Lung (tissue), 12 donors: ENCODE measurements around the gene STX8. TPM values are rescaled to one million over a fixed set of nuclear protein-coding genes. Genes with fewer than 3 reads are reported as not detected.
"Not testable (repeated sequence)": the region's sequence is repeated elsewhere in the genome, so short reads cannot be mapped to it uniquely, and the experiment has no call there.

Experiments
- ATAC-seq: fragments of 200-7000 bp; cut with Tn5 transposase; one replicate; pipeline ENCODE4 v1.9.1; 2020; ENCODE audit warnings: moderate number of reproducible peaks; ENCODE audit not compliant: insufficient read depth, low FRiP score
- DNase-seq, 3 donors: peaks; one replicate each; pipeline ENCODE4 v3.0.0-alpha.2; 2013 to 2017
- H3K27ac ChIP-seq, 2 donors: one replicate each; pipeline ENCODE4 v1.5.1; 2013; ENCODE audit warnings: mild to moderate bottlenecking in 2 of 2, moderate library complexity in 2 of 2, control low read depth in 1 of 2, inconsistent platforms in 1 of 2, low read depth in 1 of 2, low read length in 1 of 2
- H3K27me3 ChIP-seq, 3 donors: one replicate each; pipeline ENCODE4 v1.5.1; 2013; ENCODE audit warnings: low read length in 2 of 3; ENCODE audit not compliant: control insufficient read depth in 3 of 3, insufficient read depth in 3 of 3
- H3K36me3 ChIP-seq, 4 donors: one replicate each; pipeline ENCODE4 v1.5.1; 2013; ENCODE audit warnings: low read length in 4 of 4, mild to moderate bottlenecking in 1 of 4, moderate library complexity in 1 of 4; ENCODE audit not compliant: control insufficient read depth in 4 of 4, insufficient read depth in 4 of 4
- H3K4me1 ChIP-seq, 5 donors: one replicate each; pipeline ENCODE4 v1.5.1; 2013; ENCODE audit warnings: low read length in 5 of 5, mild to moderate bottlenecking in 2 of 5, moderate library complexity in 1 of 5; ENCODE audit not compliant: control insufficient read depth in 5 of 5, insufficient read depth in 5 of 5
- H3K4me3 ChIP-seq: one replicate; pipeline ENCODE4 v1.5.1; 2013; ENCODE audit warnings: mild to moderate bottlenecking, control low read depth, moderate library complexity
- H3K9ac ChIP-seq, 2 donors: one replicate each; pipeline ENCODE4 v1.5.1; 2013; ENCODE audit warnings: low read length in 2 of 2, control low read depth in 1 of 2; ENCODE audit not compliant: insufficient read depth in 1 of 2
- H3K9me3 ChIP-seq, 4 donors: one replicate each; pipeline ENCODE4 v1.5.1; 2013; ENCODE audit warnings: low read length in 3 of 4, mild to moderate bottlenecking in 1 of 4, moderate library complexity in 1 of 4; ENCODE audit not compliant: control insufficient read depth in 4 of 4, insufficient read depth in 3 of 4
- CTCF ChIP-seq: IDR thresholded peaks from 2 replicates; pipeline ENCODE4 v1.5.1; 2012; ENCODE audit warnings: mild to moderate bottlenecking; ENCODE audit errors: control extremely low read depth, extremely low read depth
- WGBS, 2 donors: extraction: QIAGEN DNeasy Blood & Tissue Kit; methylation state at CpG; one replicate each; pipeline ENCODE4 v1.1.7; 2013; 5-methylcytosine and 5-hydroxymethylcytosine counted together
- polyA plus RNA-seq, 2 donors: library from polyadenylated mRNA; stranded (reverse); fragments of 200-250 nt; gene quantifications; one replicate each; pipeline ENCODE4 v1.2.1, GENCODE V29; 2013
- total RNA-seq, 2 donors: library from RNA; depleted of rRNA in 1 of 2; stranded (reverse); fragments of >200 nt in 1 of 2; gene quantifications; one replicate each; pipeline ENCODE4 v1.2.1, GENCODE V29; 2014 to 2021
- donor health status: control.
- donor health status: control.
- donor health status: Bipolar disorder and iron deficiency.
- donor health status: healthy.
- donor health status: DM: yes; HTN: yes; CAD: no.

The STX8 gene
- total and polyA plus RNA-seq, 4 donors: 36.5 to 81.1 (median 63.2) TPM

- Histone ChIP-seq H3K9ac (no peak overlapping the region), H3K27me3 (no peaks in the 10 kb centered on the region), H3K27ac (no peak overlapping the region), H3K9me3 (peaks cover 0 to under 1% (median 0%) of the 10 kb centered on the region in 4 donors), H3K36me3 (no peaks in the 10 kb centered on the region), H3K4me1 (peaks cover 0 to under 1% (median 0%) of the 10 kb centered on the region in 5 donors), H3K4me3 (no peak overlapping the region)
- DNase-seq: no peak
- TF ChIP-seq CTCF: no peak
- 87 to 94% methylated on average over 1 of the region's 1 CpG for WGBS, 2 donors
- ATAC-seq: no peak
Measured at GRCh38 chr17:9451934-9452333, 123.7 kb downstream of the STX8 start.

- not testable (repeated sequence) for H3K4me1 ChIP-seq
Measured at GRCh38 chr17:9447298-9447697, 128.3 kb downstream of the STX8 start.

GRCh38 chr17:9446528-9446927 is 129.1 kb downstream of the STX8 start:
- no peak overlapping the region for H3K4me3 ChIP-seq
- peaks cover 0 to 6% (median 0%) of the 10 kb centered on the region in 5 donors for H3K4me1 ChIP-seq
- no peaks in the 10 kb centered on the region for H3K36me3 ChIP-seq
- TF ChIP-seq CTCF: no peak
- no peaks in the 10 kb centered on the region for H3K27me3 ChIP-seq
- H3K9me3 ChIP-seq: no peaks in the 10 kb centered on the region
- no peak overlapping the region for H3K9ac ChIP-seq
- no peak for ATAC-seq
- DNase-seq: peak in 2 of 3 donors; percentile 29 to 43
- WGBS, 2 donors: 68 to 82% methylated on average over 4 of the region's 4 CpGs
- H3K27ac ChIP-seq: no peak overlapping the region

More at GRCh38 chr17:9447298-9447697, 128.3 kb downstream of the STX8 start:
- not testable (repeated sequence) for H3K27me3 ChIP-seq, ATAC-seq, H3K9me3 ChIP-seq, H3K9ac ChIP-seq, H3K4me3 ChIP-seq, H3K27ac ChIP-seq, H3K36me3 ChIP-seq, DNase-seq
- WGBS, 2 donors: 88 to 95% methylated on average over 6 of the region's 6 CpGs

GRCh38 chr17:9445424-9445823 is 130.2 kb downstream of the STX8 start:
- DNase-seq (no peak), ATAC-seq (no peak)
- TF ChIP-seq CTCF: no peak
- H3K36me3 ChIP-seq: no peaks in the 10 kb centered on the region
- WGBS, 2 donors: 82 to 90% methylated on average over 7 of the region's 7 CpGs
- peaks cover 0 to 6% (median 0%) of the 10 kb centered on the region in 5 donors for H3K4me1 ChIP-seq
- no peak overlapping the region for H3K4me3 ChIP-seq
- H3K9ac ChIP-seq: no peak overlapping the region
- H3K9me3 ChIP-seq: no peaks in the 10 kb centered on the region
- no peaks in the 10 kb centered on the region for H3K27me3 ChIP-seq
- no peak overlapping the region for H3K27ac ChIP-seq
